ENCODE data around the gene PTTG1IP.

The PTTG1IP gene

DNA sequence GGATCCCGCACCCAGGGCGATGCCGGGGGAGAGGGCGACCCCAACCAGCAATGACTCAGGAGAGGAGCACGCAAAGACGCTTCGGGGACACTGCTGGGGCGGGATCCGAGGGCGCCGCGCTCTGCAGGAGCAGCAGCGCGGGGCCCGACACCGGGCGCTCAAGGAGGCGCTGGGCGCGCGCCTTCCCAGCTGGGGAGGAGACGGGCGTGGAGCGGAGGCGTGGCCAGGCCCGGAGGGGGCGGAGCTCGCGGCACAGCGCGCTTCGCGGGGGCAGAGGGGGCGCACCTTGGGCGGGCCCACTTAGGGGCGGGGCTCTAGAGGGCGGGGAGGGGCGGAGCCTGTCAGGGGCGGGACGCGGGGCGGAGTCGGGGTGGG, 56.0 kb downstream of the PTTG1IP start:
- TF ChIP-seq, protein P1, sequence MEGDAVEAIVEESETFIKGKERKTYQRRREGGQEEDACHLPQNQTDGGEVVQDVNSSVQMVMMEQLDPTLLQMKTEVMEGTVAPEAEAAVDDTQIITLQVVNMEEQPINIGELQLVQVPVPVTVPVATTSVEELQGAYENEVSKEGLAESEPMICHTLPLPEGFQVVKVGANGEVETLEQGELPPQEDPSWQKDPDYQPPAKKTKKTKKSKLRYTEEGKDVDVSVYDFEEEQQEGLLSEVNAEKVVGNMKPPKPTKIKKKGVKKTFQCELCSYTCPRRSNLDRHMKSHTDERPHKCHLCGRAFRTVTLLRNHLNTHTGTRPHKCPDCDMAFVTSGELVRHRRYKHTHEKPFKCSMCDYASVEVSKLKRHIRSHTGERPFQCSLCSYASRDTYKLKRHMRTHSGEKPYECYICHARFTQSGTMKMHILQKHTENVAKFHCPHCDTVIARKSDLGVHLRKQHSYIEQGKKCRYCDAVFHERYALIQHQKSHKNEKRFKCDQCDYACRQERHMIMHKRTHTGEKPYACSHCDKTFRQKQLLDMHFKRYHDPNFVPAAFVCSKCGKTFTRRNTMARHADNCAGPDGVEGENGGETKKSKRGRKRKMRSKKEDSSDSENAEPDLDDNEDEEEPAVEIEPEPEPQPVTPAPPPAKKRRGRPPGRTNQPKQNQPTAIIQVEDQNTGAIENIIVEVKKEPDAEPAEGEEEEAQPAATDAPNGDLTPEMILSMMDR (IDR thresholded peaks at IDR 0.05): no peak

DNA sequence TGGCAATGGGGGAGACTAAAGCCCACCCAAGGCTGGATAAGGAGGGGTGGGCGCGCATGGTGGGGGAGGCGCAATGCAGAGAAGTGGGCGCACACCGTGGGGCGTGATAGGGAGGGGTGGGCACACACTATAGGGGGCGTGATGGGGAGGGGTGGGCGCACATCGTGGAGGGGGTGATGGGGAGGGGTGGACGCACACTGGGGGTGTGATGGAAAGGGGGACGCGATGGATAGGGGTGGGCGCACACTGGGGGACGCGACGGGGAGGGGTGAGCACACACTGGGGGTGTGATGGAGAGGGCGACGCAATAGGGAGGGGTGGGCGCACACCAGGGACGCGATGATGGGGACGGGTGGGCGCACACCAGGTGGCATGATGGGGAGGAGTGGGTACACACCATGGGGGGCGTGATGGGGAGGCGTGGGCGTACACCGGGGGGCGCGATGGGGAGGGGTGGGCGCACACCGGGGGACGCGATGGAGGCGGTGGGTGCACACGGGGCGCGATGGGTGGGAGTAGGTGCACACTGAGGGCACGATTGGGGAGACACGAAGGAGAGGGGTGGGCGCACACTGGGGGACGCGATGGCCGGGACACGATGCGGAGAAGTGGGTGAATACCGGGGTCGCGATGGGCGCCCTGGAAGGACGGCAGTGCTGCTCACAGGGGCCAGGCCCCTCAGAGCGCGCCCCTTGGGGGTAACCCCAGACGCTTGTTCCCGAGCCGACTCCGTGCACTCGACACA, 56.6 kb downstream of the PTTG1IP start:
- TF ChIP-seq, protein P1 (IDR thresholded peaks at IDR 0.05): no peak

DNA sequence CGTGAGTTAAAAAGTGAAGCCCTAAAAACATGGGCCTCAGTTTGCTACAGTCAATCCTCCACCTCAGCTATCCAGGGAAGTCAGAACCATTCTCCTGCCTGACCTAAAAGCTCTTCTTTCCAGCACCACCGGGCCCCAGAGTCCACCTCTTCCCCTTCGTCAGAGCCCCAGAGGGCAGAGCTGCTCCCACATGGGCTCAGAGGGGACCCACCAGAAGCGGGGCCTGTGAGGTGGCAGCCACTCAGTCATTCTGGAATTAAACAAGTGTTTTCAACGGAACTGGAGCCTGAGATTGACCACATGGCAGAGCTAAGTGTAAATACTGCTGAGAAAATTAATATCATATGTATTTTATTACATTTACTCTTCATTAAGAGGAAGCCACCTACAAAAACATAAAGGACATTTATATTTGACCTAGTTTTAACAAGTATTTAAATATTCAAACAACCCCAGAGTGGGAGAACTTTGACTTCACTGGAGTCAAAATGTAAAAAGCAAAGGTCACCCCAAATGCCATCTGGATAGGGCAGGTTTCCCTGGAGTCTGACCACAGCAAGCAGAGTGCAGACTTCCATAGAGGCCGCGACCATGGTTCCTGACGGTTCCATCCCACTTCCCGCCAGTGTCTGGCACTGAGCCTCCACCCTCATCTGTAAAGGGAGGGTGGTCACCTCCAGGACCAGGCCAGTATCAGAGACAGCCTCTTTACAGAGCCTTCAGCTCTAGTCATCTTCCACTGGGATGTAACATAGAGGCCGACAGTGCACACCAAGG, 57.5 kb downstream of the PTTG1IP start:
- TF ChIP-seq, protein P1 (IDR thresholded peaks at IDR 0.05): no peak

DNA sequence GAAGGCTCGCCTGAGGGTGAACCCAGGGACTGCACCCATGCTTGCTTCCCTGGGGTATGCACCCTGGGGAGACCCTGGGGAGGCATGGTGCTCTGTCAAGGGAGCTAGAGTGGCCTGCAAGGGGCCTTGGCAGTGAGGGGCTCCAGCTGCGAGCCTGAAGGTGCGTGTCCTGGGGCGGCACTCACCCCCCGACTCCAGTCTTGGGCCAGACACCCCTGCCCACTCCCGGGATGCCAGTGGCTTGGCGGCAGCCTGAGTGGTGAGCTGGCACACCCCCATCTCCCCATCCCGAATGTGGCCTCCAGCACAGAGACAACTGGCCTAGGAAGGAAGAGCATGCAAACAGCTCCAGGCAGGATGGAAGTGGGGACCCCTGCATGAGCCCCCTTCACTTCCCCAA, 58.3 kb downstream of the PTTG1IP start:
- TF ChIP-seq, protein P1 (IDR thresholded peaks at IDR 0.05): no peak

DNA sequence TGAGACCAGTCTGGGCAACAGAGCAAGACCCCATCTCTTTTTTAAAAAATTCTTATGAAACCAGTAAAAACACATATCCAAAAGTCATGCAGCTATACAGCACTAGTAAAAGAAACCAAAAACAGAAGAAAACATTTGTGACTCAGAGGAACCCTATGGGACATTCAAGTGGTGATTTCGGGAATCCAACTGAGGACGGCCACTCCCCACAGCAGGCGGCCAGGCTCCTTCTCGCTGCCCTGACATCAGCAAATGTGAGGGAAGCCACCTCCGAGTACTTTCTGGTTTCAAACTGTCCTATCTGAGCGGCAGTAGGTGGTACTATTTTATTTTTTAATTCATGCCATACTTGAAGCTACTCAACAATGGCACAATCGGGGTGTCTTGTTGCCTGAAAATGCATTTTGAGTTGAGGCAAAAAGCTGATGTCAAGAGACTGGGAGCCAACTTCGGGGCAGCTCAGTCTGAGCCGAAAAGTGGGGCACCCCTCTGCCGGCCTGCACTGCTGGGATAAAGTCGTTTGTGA, 58.9 kb downstream of the PTTG1IP start:
- TF ChIP-seq, protein P1 (IDR thresholded peaks at IDR 0.05): no peak

DNA sequence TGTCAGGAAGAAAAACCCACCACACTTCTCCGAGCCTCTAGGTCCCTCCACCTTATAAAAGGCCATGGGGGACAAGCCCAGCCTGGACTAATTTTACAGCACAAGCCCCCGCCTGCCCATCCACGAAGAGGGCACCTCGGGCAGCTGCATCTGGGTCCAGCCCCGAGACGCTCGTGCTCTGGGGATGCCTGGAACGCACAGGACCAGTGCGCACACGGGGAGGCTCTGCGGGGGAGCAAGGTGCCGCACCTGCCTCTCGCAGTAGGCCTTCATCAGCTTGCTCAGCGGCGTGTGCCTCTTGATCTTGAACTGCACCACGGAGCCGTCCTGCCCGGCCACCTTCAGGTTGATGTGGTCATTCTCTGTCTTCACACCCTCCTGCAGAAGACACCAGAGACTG, 59.8 kb downstream of the PTTG1IP start:
- TF ChIP-seq, protein P1 (IDR thresholded peaks at IDR 0.05): no peak

DNA sequence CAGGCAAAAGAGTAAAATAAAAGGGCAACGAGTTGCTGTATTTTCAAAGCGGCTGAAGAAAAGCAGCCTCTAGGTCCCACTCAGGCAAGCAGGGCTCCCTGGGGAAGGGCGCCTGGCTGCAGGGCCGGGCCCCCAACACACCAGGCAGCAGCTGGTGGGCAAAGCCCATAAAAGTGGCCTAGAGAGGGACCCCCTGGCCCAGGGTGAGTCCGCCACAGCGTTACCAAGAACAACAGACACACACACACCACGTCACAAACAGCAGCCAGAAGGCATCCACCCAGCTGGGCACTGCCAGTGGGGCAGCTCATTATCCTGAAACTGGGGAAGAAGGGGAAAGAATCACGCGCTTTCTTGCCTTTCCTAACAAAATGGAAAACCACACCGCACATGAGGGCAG, 60.3 kb downstream of the PTTG1IP start:
- TF ChIP-seq, protein P1 (IDR thresholded peaks at IDR 0.05): no peak
